ENCODE measurements around the gene CT47C1.

GRCh38 chrX:119063428-119063827 is 9.4 kb upstream of the CT47C1 start:
- no peak for TF ChIP-seq EP300 (IDR thresholded peaks at IDR 0.05; ENCODE audit: borderline replicate concordance)
- no peak for TF ChIP-seq YY1 (IDR thresholded peaks at IDR 0.05; ENCODE audit: low read depth)
- TF ChIP-seq REST (IDR thresholded peaks at IDR 0.05; ENCODE audit: low read depth), result no peak
- TF ChIP-seq CREB1 (IDR thresholded peaks at IDR 0.05; ENCODE audit: low read depth), result no peak
- no peak for TF ChIP-seq TAF1 (IDR thresholded peaks at IDR 0.05; ENCODE audit: low read depth)
- no peak for TF ChIP-seq ZBTB7A (IDR thresholded peaks at IDR 0.05; ENCODE audit: low read depth)
- no peak for TF ChIP-seq CEBPB (IDR thresholded peaks at IDR 0.05)
- TF ChIP-seq EGR1 (IDR thresholded peaks at IDR 0.05), result no peak
- TF ChIP-seq NFIC (IDR thresholded peaks at IDR 0.05), result no peak
- TF ChIP-seq RAD21 (IDR thresholded peaks at IDR 0.05; ENCODE audit: low read depth), result no peak
- no peak for TF ChIP-seq FOXM1 (IDR thresholded peaks at IDR 0.05; ENCODE audit: borderline replicate concordance, low read depth)
- TF ChIP-seq MAX (IDR thresholded peaks at IDR 0.05), result no peak

Measured in Ishikawa (cell line).